NB4 (cell line): ENCODE measurements around the gene PHYKPL.
A peak's percentile ranks its signal among the peaks of the same experiment; 100 is the strongest.

Experiments
- DNase-seq: peaks from one replicate; pipeline ENCODE4 v3.0.0; 2010; ENCODE audit warnings: low read depth
- H3K4me3 ChIP-seq: one replicate; pipeline ENCODE4 v1.5.1; 2011; ENCODE audit warnings: mild to moderate bottlenecking, low read depth, low read length, moderate library complexity
- MYC ChIP-seq: IDR thresholded peaks from 2 replicates; pipeline ENCODE4 v1.6.1; 2011; ENCODE audit warnings: low read depth, low read length
- POLR2A ChIP-seq: IDR thresholded peaks from 2 replicates; pipeline ENCODE4 v1.6.1; 2011; ENCODE audit warnings: mild to moderate bottlenecking; ENCODE audit not compliant: insufficient read length; ENCODE audit errors: extremely low read depth
- TF ChIP-seq, protein P1 (sequence below): IDR thresholded peaks from one replicate; pipeline ENCODE4 v1.5.1; 2012; ENCODE audit warnings: low read depth, low read length
- TF ChIP-seq, protein P2 (sequence below): IDR thresholded peaks from 2 replicates; pipeline ENCODE4 v1.6.1; 2011; ENCODE audit warnings: low read depth, low read length

Gene PHYKPL

DNA sequence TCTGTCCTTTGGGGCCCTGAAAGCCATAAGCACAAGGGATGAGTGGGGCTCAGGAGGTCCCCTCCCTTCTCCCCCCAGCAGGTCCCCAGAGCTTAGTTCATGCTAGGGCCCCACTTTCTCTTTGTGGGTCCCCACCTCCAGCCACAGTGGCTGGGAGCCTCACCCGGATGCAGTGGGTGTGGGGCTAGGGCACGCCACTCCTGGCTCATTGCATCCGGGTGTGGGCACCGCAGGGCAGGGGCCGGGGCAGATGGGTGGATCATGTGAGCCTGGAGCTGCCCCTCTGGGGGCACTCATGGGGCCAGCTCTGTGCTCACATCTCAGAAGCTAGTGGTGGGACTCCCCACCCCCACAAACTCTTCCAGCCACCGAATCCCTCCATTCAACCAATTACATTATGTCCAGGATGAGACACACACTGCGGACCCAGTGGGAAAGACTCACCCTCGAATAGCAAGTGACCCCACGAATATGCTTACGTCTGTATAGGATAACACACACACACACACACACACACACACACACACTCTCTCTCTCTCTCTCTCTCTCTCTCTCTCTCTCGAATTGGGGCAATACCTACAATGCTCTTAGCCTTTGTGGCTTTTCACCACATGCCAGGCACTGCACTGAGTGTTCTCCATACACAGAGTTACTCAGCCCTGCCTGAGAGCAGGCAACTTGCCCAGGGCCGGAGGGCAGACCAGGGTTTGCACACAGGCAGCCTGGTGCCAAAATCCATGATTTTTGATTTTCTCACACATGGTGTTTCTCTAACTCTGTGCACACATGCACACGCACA is 16.8 kb upstream of the PHYKPL start:
- no peak overlapping the region for H3K4me3 ChIP-seq
- TF ChIP-seq, protein P1, sequence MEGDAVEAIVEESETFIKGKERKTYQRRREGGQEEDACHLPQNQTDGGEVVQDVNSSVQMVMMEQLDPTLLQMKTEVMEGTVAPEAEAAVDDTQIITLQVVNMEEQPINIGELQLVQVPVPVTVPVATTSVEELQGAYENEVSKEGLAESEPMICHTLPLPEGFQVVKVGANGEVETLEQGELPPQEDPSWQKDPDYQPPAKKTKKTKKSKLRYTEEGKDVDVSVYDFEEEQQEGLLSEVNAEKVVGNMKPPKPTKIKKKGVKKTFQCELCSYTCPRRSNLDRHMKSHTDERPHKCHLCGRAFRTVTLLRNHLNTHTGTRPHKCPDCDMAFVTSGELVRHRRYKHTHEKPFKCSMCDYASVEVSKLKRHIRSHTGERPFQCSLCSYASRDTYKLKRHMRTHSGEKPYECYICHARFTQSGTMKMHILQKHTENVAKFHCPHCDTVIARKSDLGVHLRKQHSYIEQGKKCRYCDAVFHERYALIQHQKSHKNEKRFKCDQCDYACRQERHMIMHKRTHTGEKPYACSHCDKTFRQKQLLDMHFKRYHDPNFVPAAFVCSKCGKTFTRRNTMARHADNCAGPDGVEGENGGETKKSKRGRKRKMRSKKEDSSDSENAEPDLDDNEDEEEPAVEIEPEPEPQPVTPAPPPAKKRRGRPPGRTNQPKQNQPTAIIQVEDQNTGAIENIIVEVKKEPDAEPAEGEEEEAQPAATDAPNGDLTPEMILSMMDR, result no peak
- no peak for TF ChIP-seq POLR2A
- TF ChIP-seq, protein P2, sequence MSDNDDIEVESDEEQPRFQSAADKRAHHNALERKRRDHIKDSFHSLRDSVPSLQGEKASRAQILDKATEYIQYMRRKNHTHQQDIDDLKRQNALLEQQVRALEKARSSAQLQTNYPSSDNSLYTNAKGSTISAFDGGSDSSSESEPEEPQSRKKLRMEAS, result no peak
- TF ChIP-seq MYC, result no peak
- peak; percentile 23 for DNase-seq

GRCh38 chr5:178248750-178249149 is 16.1 kb upstream of the PHYKPL start:
- no peak overlapping the region for H3K4me3 ChIP-seq
- TF ChIP-seq, protein P2, result no peak
- TF ChIP-seq, protein P1, result no peak
- no peak for TF ChIP-seq POLR2A
- no peak for TF ChIP-seq MYC
- DNase-seq, result no peak

DNA sequence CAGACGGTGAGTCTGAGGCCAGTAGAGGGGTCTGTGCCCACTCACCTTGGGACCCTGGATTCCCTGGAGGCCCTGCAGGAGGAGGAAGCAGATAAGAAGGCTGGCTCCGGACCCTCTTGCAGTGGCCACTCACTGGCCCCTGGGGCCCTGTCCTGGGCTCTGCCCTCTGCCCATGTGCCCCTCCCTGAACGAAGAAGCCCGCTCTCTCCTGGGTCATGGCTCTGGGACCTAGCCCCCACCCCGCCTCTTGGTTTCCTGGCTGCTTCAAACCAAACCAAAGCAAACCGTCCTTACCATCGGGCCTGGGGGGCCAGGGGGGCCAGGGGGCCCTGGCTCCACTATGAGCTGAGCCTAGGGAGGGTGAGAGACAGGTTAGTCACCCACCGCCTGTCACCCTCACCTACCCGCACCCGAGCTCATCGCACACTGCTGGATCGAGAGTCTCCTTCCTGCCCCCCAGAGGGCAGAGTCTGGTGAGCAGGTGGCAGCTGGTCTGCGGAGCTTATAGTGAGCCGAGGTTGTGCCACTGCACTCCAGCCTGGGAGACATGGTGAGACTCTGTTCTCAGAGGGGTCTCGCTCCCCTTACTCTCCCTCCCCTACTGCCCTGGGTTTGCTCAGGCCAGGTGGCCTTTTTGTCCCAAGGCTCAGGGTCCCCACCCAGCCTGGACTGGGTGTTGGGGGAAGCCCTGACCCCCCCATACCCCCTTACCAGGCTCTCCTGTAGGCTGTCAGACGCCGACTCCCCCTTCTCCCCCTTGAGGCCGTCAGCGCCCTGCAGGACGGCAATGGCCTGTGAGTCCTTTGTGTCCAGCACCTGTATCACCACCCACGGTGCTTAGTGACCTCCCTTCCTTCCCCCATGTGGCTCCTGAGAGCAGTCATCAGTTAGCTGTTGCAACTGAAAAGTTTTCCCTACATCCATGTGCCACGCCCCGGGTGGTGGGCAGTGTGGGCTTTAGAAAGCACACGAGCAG is 15.2 kb upstream of the PHYKPL start:
- no peak for TF ChIP-seq POLR2A
- TF ChIP-seq, protein P2, result no peak
- TF ChIP-seq, protein P1, result no peak
- no peak for TF ChIP-seq MYC
- H3K4me3 ChIP-seq, result no peak overlapping the region
- DNase-seq, result no peak

- TF ChIP-seq MYC (no peak), POLR2A (no peak)
- TF ChIP-seq, protein P1, result no peak
- TF ChIP-seq, protein P2, result no peak
- DNase-seq, result no peak
- no peak overlapping the region for H3K4me3 ChIP-seq
Observed at GRCh38 chr5:178246624-178247279, 14.2 kb upstream of the PHYKPL start.

DNA sequence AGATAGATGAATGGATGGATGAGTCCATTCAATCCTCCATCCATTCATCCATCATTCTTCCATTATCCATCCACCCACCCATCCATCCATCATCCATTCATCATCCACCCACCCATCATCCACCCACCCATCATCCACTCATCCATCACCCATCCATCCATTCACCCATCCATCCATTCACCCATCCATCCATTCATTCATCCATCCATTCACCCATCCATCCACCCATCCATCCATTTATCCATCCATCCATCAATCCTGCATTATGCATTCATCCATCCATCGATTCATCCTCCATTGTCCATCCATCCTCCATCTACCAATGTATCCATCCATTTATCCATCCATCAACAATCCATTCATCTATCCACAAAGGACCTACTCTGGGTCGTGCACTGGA is 12.8 kb upstream of the PHYKPL start:
- no peak for DNase-seq
- TF ChIP-seq, protein P2, result no peak
- TF ChIP-seq MYC (no peak), POLR2A (no peak)
- TF ChIP-seq, protein P1, result no peak
- no peak overlapping the region for H3K4me3 ChIP-seq
